ENCODE measurements around the gene RIN2. TPM values are rescaled to one million over a fixed set of nuclear protein-coding genes. Genes with fewer than 3 reads are reported as not detected.

Gene RIN2
- total RNA-seq, 1 donor from 2014 or later: 92.9 TPM

DNA sequence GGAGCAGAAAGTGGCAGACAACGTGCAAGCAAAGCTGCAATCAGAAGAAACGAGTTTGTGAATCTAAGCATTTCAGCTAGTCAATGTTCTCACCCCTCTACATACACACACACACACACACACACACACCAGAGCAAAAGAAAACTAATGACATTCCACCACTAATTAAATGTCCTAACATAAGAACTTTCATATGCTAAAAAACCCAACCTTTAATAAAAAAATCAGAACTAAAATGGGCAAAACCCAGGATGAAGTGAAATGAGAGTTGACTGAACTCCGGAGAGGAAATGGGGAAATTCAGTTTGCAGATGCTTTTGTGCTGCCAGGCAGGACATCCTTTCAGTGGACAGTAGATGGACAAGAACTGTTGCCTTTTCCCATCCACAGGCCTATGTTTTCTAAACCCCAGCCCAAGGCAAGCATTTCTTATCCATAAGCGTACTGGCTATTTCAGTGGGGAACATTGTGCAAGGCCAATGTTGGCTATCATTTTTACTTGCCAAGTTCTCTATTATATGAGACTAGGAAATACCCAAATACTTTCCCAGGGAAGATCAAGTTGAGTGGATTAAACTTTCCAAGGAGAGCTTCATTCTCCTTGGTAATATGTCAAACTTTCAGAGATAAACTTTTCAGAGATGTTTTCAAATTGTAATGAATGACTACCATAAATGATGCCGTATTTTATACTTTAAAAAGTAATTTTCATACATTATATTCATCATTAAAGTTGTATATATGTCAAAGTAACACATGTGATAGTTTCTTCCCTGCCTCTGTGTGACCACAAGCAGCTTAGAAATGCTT is 27.3 kb downstream of the RIN2 start:
- peak; percentile 41 to 54 for DNase-seq (ENCODE audit: low read depth in 2 of 2)

- no peak for DNase-seq (ENCODE audit: low read depth in 2 of 2)
Measured at GRCh38 chr20:19785983-19786285, 27.9 kb downstream of the RIN2 start.

- peak; percentile 88 to 93 for DNase-seq (ENCODE audit: low read depth in 2 of 2)
Measured at GRCh38 chr20:19786311-19786710, 28.3 kb downstream of the RIN2 start.

DNA sequence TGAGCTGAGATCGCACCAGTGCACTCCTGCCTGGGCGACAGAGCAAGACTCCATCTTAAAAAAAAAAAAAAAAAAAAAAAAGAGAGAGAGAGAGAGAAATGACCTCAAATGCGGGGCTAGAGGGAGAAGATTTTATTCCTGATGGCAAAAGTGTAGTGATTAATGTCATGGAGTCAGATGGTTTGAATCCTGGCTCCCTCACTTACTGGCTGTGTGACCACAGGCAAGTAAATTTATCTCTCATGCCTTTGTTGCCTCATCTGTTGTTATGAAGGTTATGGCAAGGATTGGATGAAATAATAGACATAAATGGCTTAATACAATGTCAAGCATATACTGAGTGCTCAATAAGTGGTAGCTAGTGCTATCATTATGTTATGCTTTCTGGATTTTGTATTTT is 29.3 kb downstream of the RIN2 start:
- no peak for DNase-seq (ENCODE audit: low read depth in 2 of 2)

- no peak for DNase-seq (ENCODE audit: low read depth in 2 of 2)
Measured at GRCh38 chr20:19789009-19789408, 31.0 kb downstream of the RIN2 start.

DNA sequence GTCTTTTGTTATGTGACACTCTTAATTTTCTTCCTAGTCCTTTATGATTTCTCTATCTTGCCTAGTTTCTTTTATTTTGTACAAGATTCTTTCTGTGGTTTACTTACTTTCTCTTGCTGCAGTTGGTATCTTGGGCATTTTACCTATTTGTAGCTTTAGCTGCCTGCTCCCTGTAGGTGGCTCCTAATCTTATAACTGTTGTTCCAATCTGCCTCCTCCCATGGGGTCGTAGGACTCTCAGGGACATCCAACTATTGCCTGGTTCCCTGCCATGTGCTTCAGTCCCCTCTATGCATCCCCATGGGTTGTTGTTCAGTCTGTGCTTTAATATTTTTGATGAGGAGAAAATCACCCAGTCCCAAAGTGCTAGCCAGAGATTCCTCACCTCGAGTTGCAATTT is 31.4 kb downstream of the RIN2 start:
- DNase-seq (ENCODE audit: low read depth in 2 of 2): no peak

DNA sequence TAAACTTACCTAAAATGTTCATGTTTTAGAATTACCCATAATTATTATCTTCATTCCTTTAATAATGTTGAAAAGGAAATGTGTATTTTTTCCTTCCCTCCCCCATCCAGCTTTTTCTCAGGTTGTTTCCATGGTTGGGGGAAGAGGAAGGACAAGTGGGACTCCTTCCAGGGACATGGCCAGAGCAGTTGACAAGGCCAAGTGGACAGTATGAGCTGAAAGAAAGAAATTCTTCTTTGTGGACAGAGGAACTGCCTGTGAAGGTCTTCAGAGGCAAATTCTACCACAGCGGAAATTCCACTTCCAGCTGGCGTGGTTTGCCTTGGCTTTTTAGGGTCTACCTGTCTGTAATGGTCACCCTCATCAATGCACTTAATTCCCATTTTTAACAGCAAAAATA is 33.8 kb downstream of the RIN2 start:
- DNase-seq (ENCODE audit: low read depth in 2 of 2): no peak

- DNase-seq (ENCODE audit: low read depth in 2 of 2): no peak
Measured at GRCh38 chr20:19793716-19794115, 35.7 kb downstream of the RIN2 start.

DNA sequence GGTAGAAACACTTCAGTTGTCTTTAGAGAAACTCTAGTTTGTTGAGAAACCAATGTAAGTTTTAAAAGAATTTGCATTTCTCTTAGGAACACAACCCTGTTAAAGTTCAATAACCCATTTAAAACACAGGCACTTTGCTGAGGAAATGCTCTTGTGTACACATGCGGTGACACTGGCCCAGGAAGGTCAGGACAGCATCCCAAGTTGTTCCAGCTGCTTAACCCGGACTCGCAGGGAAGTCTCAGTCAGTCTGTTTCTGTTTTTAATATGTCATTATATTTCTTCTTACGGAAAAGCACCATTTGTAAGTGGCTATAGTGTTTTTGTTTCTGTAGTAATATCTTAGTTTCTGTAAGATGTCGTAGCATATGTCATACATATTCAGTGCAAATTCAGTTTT is 36.9 kb downstream of the RIN2 start:
- DNase-seq (ENCODE audit: low read depth in 2 of 2): peak in 1 of 2 donors; percentile 69

GRCh38 chr20:19799325-19799724 is 41.3 kb downstream of the RIN2 start:
- DNase-seq (ENCODE audit: low read depth in 2 of 2): no peak

DNA sequence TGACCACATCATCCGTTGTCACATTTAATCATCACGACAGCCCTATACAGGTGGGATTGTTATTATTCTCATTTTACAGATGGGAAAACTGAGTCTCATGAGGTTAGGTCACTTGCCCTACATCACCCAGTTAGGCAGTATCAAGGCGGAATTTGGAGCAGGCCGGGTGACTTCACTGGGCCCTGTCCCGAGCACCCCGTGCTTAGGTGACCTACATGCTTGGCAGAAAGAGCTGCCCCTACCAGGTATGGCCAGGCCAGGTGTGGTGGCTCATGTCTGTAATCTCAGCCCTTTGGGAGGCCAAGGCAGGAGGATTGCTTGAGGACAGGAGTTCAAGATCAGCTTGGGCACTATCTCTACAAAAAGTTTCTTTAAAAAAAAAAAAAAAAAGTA is 44.0 kb downstream of the RIN2 start:
- no peak for DNase-seq (ENCODE audit: low read depth in 2 of 2)

DNA sequence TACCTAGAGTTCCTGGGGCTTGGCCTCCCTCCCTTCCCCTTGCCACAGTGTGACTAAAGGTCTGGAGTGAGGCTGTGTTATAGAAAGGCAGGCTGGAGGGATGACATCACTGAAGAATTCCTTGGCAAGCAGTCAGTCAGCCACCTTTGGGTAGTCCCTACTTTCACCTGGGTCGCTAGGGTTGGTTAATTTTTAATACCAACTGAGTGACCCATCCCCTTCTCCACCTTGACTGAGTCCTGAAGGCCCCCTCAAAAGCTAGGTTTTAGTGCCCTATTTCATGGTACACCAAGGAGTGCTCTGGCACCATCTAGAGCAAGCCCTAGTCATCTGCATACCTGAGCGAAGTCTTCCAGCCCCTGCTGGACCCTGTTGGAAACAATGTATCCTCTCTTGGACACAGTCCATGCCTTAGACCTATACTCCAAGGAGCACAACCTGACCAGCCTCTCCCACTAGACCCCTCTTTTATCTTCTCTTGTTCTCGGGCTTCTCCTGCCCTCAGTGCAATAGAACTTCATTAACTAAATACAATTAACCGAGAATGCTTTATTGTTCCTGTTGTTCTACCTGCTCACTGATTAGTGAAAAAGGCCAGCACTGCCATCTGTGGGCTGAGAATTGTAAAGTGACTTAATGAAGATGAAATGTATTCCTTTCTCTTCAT is 44.6 kb downstream of the RIN2 start:
- DNase-seq (ENCODE audit: low read depth in 2 of 2): peak in 1 of 2 donors; percentile 46

GRCh38 chr20:19806276-19806675 is 48.2 kb downstream of the RIN2 start:
- peak; percentile 42 to 78 for DNase-seq (ENCODE audit: low read depth in 2 of 2)

DNA sequence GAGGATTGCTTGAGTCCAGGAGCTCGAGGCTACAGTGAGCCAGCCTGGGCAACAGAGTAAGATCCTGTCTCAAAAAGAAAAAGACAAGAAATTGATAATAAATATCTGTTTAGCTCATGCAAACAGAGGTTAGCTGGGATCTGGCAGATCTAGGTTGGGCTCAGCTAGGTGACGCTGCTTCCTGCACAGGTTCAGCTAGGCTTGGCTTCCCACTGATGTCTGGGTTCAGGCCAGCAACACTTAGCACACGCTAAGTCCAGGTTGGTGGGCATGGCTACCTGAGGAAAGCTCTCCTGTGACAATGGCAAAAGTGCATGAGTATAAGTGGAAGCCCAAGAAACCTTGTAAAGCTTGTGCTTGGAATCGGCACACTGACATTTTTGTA is 48.7 kb downstream of the RIN2 start:
- peak in 1 of 2 donors; percentile 32 for DNase-seq (ENCODE audit: low read depth in 2 of 2)

DNA sequence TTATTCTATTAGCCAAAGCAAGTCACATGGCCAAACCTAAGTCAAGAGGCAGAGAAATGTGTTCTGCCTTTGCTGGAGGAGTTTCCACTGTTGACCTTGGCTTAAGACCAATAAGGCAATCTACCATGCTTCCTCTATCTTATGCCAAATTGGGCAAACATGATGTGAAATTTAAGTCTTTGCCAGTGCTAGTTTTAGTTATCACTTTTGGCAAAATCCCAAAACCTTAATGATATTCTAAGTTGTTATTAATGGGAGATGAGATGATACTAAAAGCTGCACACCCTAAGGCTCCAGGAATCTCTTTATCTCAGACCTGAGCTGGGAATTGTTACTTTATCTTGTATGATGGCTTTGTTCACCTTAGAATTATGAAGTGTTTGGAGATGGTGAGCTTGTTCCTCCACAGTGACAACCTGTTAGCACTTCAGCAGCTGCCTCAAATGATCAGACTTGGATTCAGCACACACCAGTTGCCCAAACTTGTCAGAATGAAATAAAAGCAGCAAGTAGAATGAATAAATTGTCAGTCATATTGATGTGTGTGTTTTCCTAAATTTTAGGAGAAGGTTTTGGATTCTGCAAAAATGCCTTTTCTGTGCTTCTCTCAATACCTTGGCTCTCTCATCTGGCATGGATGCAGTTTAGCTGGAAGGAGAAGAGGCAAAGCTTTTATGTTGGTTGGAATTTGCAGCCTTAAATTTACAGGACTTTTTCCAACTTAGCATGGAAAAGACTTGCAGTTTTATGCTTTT is 49.3 kb downstream of the RIN2 start:
- DNase-seq (ENCODE audit: low read depth in 2 of 2): peak in 1 of 2 donors; percentile 74
